ENCODE results near the gene NR1I2.
A peak's percentile ranks its signal among the peaks of the same experiment; 100 is the strongest.

The NR1I2 gene

GRCh38 chr3:119779731-119780383 is 2.0 kb upstream of the NR1I2 start:
- H3K27me3 ChIP-seq, result no peaks in the 10 kb centered on the region
- H3K9me3 ChIP-seq, result no peaks in the 10 kb centered on the region
- H3K4me1 ChIP-seq (ENCODE audit: control insufficient read depth in 1 of 2, insufficient read depth in 1 of 2, low read depth in 1 of 2, low read length in 1 of 2), result peaks cover 27 to 50% of the 10 kb centered on the region in 2 experiments
- TF ChIP-seq, protein P1, sequence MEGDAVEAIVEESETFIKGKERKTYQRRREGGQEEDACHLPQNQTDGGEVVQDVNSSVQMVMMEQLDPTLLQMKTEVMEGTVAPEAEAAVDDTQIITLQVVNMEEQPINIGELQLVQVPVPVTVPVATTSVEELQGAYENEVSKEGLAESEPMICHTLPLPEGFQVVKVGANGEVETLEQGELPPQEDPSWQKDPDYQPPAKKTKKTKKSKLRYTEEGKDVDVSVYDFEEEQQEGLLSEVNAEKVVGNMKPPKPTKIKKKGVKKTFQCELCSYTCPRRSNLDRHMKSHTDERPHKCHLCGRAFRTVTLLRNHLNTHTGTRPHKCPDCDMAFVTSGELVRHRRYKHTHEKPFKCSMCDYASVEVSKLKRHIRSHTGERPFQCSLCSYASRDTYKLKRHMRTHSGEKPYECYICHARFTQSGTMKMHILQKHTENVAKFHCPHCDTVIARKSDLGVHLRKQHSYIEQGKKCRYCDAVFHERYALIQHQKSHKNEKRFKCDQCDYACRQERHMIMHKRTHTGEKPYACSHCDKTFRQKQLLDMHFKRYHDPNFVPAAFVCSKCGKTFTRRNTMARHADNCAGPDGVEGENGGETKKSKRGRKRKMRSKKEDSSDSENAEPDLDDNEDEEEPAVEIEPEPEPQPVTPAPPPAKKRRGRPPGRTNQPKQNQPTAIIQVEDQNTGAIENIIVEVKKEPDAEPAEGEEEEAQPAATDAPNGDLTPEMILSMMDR (IDR thresholded peaks at IDR 0.05), result no peak
- no peaks in the 10 kb centered on the region for H3K36me3 ChIP-seq
- H3K4me3 ChIP-seq (ENCODE audit: low read depth in 1 of 2, low read length in 1 of 2), result no peak overlapping the region
- peak overlapping the region; percentile 43 for H3K27ac ChIP-seq

DNA sequence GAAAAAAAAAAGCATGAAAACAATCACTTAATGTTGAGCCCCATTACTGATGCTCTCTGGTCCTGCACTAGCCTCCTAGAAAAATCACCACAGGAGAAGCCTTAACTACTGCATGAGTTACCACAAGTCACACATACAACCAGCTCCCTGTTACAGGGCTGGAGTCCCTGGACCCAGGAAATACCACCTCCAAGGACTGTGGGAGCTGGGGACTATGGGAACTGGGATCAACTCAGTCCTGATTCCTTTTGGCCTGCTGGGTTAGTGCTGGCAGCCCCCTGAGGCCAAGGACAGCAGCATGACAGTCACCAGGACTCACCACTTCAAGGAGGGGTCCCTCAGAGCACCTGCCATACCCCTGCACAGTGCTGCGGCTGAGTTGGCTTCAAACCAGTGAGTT is 559 bp downstream of the NR1I2 start:
- TF ChIP-seq, protein P1 (IDR thresholded peaks at IDR 0.05), result no peak
- no peak overlapping the region for H3K4me3 ChIP-seq (ENCODE audit: low read depth in 1 of 2, low read length in 1 of 2)
- H3K27ac ChIP-seq, result no peak overlapping the region
- H3K27me3 ChIP-seq, result no peaks in the 10 kb centered on the region
- H3K4me1 ChIP-seq (ENCODE audit: control insufficient read depth in 1 of 2, insufficient read depth in 1 of 2, low read depth in 1 of 2, low read length in 1 of 2), result peaks cover 27 to 50% of the 10 kb centered on the region in 2 experiments
- H3K9me3 ChIP-seq, result no peaks in the 10 kb centered on the region
- no peaks in the 10 kb centered on the region for H3K36me3 ChIP-seq

GRCh38 chr3:119783255-119783654 is 1.4 kb downstream of the NR1I2 start:
- H3K27me3 ChIP-seq, result no peaks in the 10 kb centered on the region
- H3K36me3 ChIP-seq, result no peaks in the 10 kb centered on the region
- H3K9me3 ChIP-seq, result no peaks in the 10 kb centered on the region
- peaks cover 27 to 50% of the 10 kb centered on the region in 2 experiments for H3K4me1 ChIP-seq (ENCODE audit: control insufficient read depth in 1 of 2, insufficient read depth in 1 of 2, low read depth in 1 of 2, low read length in 1 of 2)
- no peak overlapping the region for H3K27ac ChIP-seq
- TF ChIP-seq, protein P1 (IDR thresholded peaks at IDR 0.05), result no peak
- H3K4me3 ChIP-seq (ENCODE audit: low read depth in 1 of 2, low read length in 1 of 2), result no peak overlapping the region

DNA sequence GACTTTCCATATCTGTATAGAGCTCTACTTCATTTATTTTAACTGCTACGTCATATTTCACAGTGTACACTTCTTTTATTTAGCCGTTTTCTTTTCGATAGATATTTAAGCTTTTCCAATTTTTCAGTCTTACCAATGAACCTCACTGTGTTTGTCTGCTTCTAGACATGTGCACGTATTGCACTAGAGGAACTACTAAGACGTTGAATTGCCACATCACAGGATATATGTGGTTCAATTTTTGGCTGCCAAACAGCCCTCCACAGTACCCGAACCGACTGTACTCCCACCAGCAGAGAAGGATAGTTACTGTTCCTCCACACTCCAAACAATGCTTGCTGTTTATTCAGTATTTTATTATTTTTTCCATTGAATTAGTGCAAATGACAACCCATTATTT is 2.0 kb downstream of the NR1I2 start:
- Histone ChIP-seq H3K9me3 (no peaks in the 10 kb centered on the region), H3K27me3 (no peaks in the 10 kb centered on the region), H3K27ac (no peak overlapping the region), H3K4me1 (ENCODE audit: control insufficient read depth in 1 of 2, insufficient read depth in 1 of 2, low read depth in 1 of 2, low read length in 1 of 2) (peaks cover 27 to 50% of the 10 kb centered on the region in 2 experiments), H3K36me3 (no peaks in the 10 kb centered on the region), H3K4me3 (ENCODE audit: low read depth in 1 of 2, low read length in 1 of 2) (no peak overlapping the region)
- TF ChIP-seq, protein P1 (IDR thresholded peaks at IDR 0.05), result no peak

DNA sequence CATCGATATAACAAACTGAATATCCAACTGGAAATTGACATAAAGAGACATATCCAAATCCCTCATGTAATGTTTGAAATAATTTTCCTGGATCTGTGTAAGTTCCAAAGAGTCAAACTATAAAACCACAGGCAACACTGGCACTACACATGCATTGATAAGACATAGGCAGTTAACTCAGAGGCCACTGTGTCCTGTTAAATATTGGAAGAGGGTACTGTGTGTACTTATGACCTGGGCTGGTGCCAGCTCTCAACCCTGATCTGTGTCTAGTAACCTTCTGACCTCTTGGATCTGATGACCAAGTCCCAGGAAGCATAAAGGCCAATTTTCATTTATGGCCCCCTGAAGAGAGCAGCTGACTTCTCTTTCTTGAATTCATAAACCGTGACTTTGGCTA is 4.5 kb downstream of the NR1I2 start:
- no peak overlapping the region for H3K27ac ChIP-seq
- peaks cover 8 to 27% of the 10 kb centered on the region in 2 experiments for H3K4me1 ChIP-seq (ENCODE audit: control insufficient read depth in 1 of 2, insufficient read depth in 1 of 2, low read depth in 1 of 2, low read length in 1 of 2)
- TF ChIP-seq, protein P1 (IDR thresholded peaks at IDR 0.05), result no peak
- H3K36me3 ChIP-seq, result no peaks in the 10 kb centered on the region
- H3K9me3 ChIP-seq, result no peaks in the 10 kb centered on the region
- H3K4me3 ChIP-seq (ENCODE audit: low read depth in 1 of 2, low read length in 1 of 2), result no peak overlapping the region
- no peaks in the 10 kb centered on the region for H3K27me3 ChIP-seq
